ENCODE results near the gene CARMIL3. TPM values are rescaled to one million over a fixed set of nuclear protein-coding genes. Genes with fewer than 3 reads are reported as not detected.
A peak's percentile ranks its signal among the peaks of the same experiment; 100 is the strongest.

The CARMIL3 gene
- total RNA-seq, 3 donors from 2014 or later, result 0.16 to 0.98 (median 0.73) TPM

- no peaks in the 10 kb centered on the region for H3K9me3 ChIP-seq
- H3K4me3 ChIP-seq, result peak within 1 kb of the TSS; percentile 64 to 74 (median 74)
- no peaks in the 10 kb centered on the region for H3K27me3 ChIP-seq
- TF ChIP-seq CTCF (IDR thresholded peaks at IDR 0.05) (no peak), POLR2A (IDR thresholded peaks at IDR 0.05) (peak; percentile 14), POLR2AphosphoS5 (IDR thresholded peaks at IDR 0.05) (peak; percentile 92 to 98 (median 93))
- no peaks in the 10 kb centered on the region for H3K36me3 ChIP-seq
- intact Hi-C loops (cut with DNase I; ENCODE audit: low total_unique reads), result no loop called here
- H3K4me1 ChIP-seq, result peaks cover 4 to 13% of the 10 kb centered on the region in 2 donors
- peak within 1 kb of the TSS; percentile 98 to 99 for H3K27ac ChIP-seq
- DNase-seq (ENCODE audit: low spot score in 2 of 2), result peak; percentile 99
These were observed 63.0 kb downstream of the CARMIL3 start, which contains the start of the genes DCAF11 and NRL for GRCh38 chr14:24114532-24115421. DCAF11 (plus strand) TSS chr14:24114777; CDS start chr14:24115595, 818 bp downstream. NRL (minus strand) TSS chr14:24114949; CDS start chr14:24082848, 32,101 bp downstream.

- peak overlapping the region; percentile 98 to 99 for H3K27ac ChIP-seq
- intact Hi-C loops (cut with DNase I; ENCODE audit: low total_unique reads), result no loop called here
- H3K4me3 ChIP-seq, result peak overlapping the region; percentile 64 to 74 (median 74)
- H3K9me3 ChIP-seq, result no peaks in the 10 kb centered on the region
- H3K27me3 ChIP-seq, result no peaks in the 10 kb centered on the region
- DNase-seq (ENCODE audit: low spot score in 2 of 2), result peak in 1 of 2 donors; percentile 45
- TF ChIP-seq POLR2A (IDR thresholded peaks at IDR 0.05) (no peak), CTCF (IDR thresholded peaks at IDR 0.05) (no peak), POLR2AphosphoS5 (IDR thresholded peaks at IDR 0.05) (no peak)
- H3K36me3 ChIP-seq, result no peaks in the 10 kb centered on the region
- H3K4me1 ChIP-seq, result peaks cover 4 to 13% of the 10 kb centered on the region in 2 donors
These were observed 63.8 kb downstream of the CARMIL3 start for GRCh38 chr14:24115422-24116127.

GRCh38 chr14:24116128-24116814 lies 64.5 kb downstream of the CARMIL3 start:
- H3K27ac ChIP-seq, result peak overlapping the region in 1 of 2 donors; percentile 99

GRCh38 chr14:24117179-24117578 lies 65.4 kb downstream of the CARMIL3 start:
- no peaks in the 10 kb centered on the region for H3K36me3 ChIP-seq
- intact Hi-C loops (cut with DNase I; ENCODE audit: low total_unique reads), result no loop called here
- peaks cover 4 to 13% of the 10 kb centered on the region in 2 donors for H3K4me1 ChIP-seq
- no peak overlapping the region for H3K4me3 ChIP-seq
- TF ChIP-seq POLR2A (IDR thresholded peaks at IDR 0.05) (no peak), POLR2AphosphoS5 (IDR thresholded peaks at IDR 0.05) (no peak), CTCF (IDR thresholded peaks at IDR 0.05) (no peak)
- H3K27ac ChIP-seq, result no peak overlapping the region
- H3K27me3 ChIP-seq, result no peaks in the 10 kb centered on the region
- no peaks in the 10 kb centered on the region for H3K9me3 ChIP-seq
- no peak for DNase-seq (ENCODE audit: low spot score in 2 of 2)

More at GRCh38 chr14:24116128-24116814, 64.5 kb downstream of the CARMIL3 start:
- TF ChIP-seq CTCF (IDR thresholded peaks at IDR 0.05) (no peak), POLR2A (IDR thresholded peaks at IDR 0.05) (no peak), POLR2AphosphoS5 (IDR thresholded peaks at IDR 0.05) (no peak)
- Histone ChIP-seq H3K36me3 (no peaks in the 10 kb centered on the region), H3K27me3 (no peaks in the 10 kb centered on the region), H3K9me3 (no peaks in the 10 kb centered on the region), H3K4me1 (peaks cover 4 to 13% of the 10 kb centered on the region in 2 donors), H3K4me3 (peak overlapping the region in 2 of 3 donors; percentile 74)
- no peak for DNase-seq (ENCODE audit: low spot score in 2 of 2)
- intact Hi-C loops (cut with DNase I; ENCODE audit: low total_unique reads), result no loop called here

Other genes with a start within 250 kb of the CARMIL3 start
- 10 to 100 TPM; 38.4 to 48.8 (median 40.0) TPM for gene DHRS4, start 98.2 kb upstream of the CARMIL3 start, total RNA-seq
- gene DHRS4L2, start 63.1 kb upstream of the CARMIL3 start, total RNA-seq, result 10 to 100 TPM; 13.4 to 22.9 (median 16.8) TPM
- gene CPNE6, start 19.6 kb downstream of the CARMIL3 start, total RNA-seq, result not detected
- 10 to 100 TPM; 20.5 to 51.5 (median 24.3) TPM for gene PCK2, start 42.3 kb downstream of the CARMIL3 start, total RNA-seq
- 10 to 100 TPM; 78.6 to 81.6 (median 80.9) TPM for gene DCAF11, start 62.8 kb downstream of the CARMIL3 start, total RNA-seq
- 1 to 10 TPM; 2.1 to 5.6 (median 2.5) TPM for gene NRL, start 62.9 kb downstream of the CARMIL3 start, total RNA-seq
- 1 to 10 TPM; 1.2 to 2.6 (median 1.6) TPM for gene FITM1, start 78.7 kb downstream of the CARMIL3 start, total RNA-seq
- gene PSME1, start 84.2 kb downstream of the CARMIL3 start, total RNA-seq, result 100 to 1,000 TPM in 2 of 3 donors, 10 to 100 TPM in 1; 91.1 to 151 (median 135) TPM
- 10 to 100 TPM; 13.4 to 19.0 (median 16.5) TPM for gene EMC9, start 89.6 kb downstream of the CARMIL3 start, total RNA-seq
- 10 to 100 TPM; 22.1 to 69.2 (median 62.1) TPM for gene PSME2, start 94.6 kb downstream of the CARMIL3 start, total RNA-seq
- 10 to 100 TPM; 29.1 to 43.8 (median 41.0) TPM for gene RNF31, start 95.5 kb downstream of the CARMIL3 start, total RNA-seq
- 10 to 100 TPM; 44.6 to 76.0 (median 54.7) TPM for gene IRF9, start 109.3 kb downstream of the CARMIL3 start, total RNA-seq
- gene REC8, start 120.1 kb downstream of the CARMIL3 start, total RNA-seq, result 10 to 100 TPM in 1 of 3 donors, 1 to 10 TPM in 2; 2.9 to 10.2 (median 6.6) TPM
- 10 to 100 TPM; 17.0 to 41.6 (median 21.7) TPM for gene IPO4, start 136.8 kb downstream of the CARMIL3 start, total RNA-seq
- 10 to 100 TPM; 52.3 to 75.7 (median 71.1) TPM for gene TM9SF1, start 143.4 kb downstream of the CARMIL3 start, total RNA-seq
- gene TSSK4, start 153.7 kb downstream of the CARMIL3 start, total RNA-seq, result 1 to 10 TPM in 1 of 3 donors, not detected in 2; 1.3 TPM
- gene CHMP4A, start 161.5 kb downstream of the CARMIL3 start, total RNA-seq, result 10 to 100 TPM; 66.5 to 88.8 (median 85.0) TPM
- gene MDP1, start 164.1 kb downstream of the CARMIL3 start, total RNA-seq, result 10 to 100 TPM; 13.1 to 20.8 (median 17.1) TPM
- 100 to 1,000 TPM; 118 to 165 (median 150) TPM for gene NEDD8, start 180.4 kb downstream of the CARMIL3 start, total RNA-seq
- gene GMPR2, start 180.9 kb downstream of the CARMIL3 start, total RNA-seq, result 10 to 100 TPM; 59.3 to 74.6 (median 66.1) TPM
- 10 to 100 TPM; 53.1 to 71.9 (median 55.5) TPM for gene TINF2, start 190.6 kb downstream of the CARMIL3 start, total RNA-seq
- gene TGM1, start 211.2 kb downstream of the CARMIL3 start, total RNA-seq, result 10 to 100 TPM in 1 of 3 donors, 1 to 10 TPM in 1, under 1 TPM in 1; 0.32 to 18.7 (median 1.6) TPM
- 10 to 100 TPM; 24.8 to 41.6 (median 34.4) TPM for gene RABGGTA, start 219.6 kb downstream of the CARMIL3 start, total RNA-seq
- 10 to 100 TPM; 21.9 to 45.7 (median 32.1) TPM for gene DHRS1, start 247.8 kb downstream of the CARMIL3 start, total RNA-seq
- gene NOP9, start 247.8 kb downstream of the CARMIL3 start, total RNA-seq, result 10 to 100 TPM; 18.4 to 21.0 (median 19.0) TPM